Fibroblast of skin of left quadriceps (primary cell): Measurements from ENCODE around the gene ATF1.

Experiments
- DNase-seq, 2 experiments: peaks; one replicate each; pipeline ENCODE4 v3.0.0-alpha.2; 2013; ENCODE audit warnings: low read depth in 2 of 2

ATF1 gene

GRCh38 chr12:50763639-50764285 lies at the start of gene ATF1:
Gene ATF1 (plus strand): TSS chr12:50764101. CDS start chr12:50780146, 16,045 bp downstream.
- peak; percentile 82 to 84 for DNase-seq

- no peak for DNase-seq
Measured at GRCh38 chr12:50715174-50715573, 48.7 kb upstream of the ATF1 start.

GRCh38 chr12:50718760-50719159 lies 45.1 kb upstream of the ATF1 start:
- no peak for DNase-seq

GRCh38 chr12:50720085-50720484 lies 43.8 kb upstream of the ATF1 start:
- DNase-seq, result no peak

- no peak for DNase-seq
Measured at GRCh38 chr12:50720501-50720900, 43.4 kb upstream of the ATF1 start.

GRCh38 chr12:50723865-50724264 lies 40.0 kb upstream of the ATF1 start:
- no peak for DNase-seq

- DNase-seq, result peak; percentile 24 to 33
Measured at GRCh38 chr12:50725011-50725942, 38.6 kb upstream of the ATF1 start.

- DNase-seq, result no peak
Measured at GRCh38 chr12:50727466-50727865, 36.4 kb upstream of the ATF1 start.

GRCh38 chr12:50728417-50728816 lies 35.5 kb upstream of the ATF1 start:
- no peak for DNase-seq

- DNase-seq, result no peak
Measured at GRCh38 chr12:50728841-50729240, 35.1 kb upstream of the ATF1 start.

GRCh38 chr12:50732591-50732990 lies 31.3 kb upstream of the ATF1 start:
- peak; percentile 28 to 29 for DNase-seq

- no peak for DNase-seq
Measured at GRCh38 chr12:50733706-50734105, 30.2 kb upstream of the ATF1 start.

- DNase-seq, result peak; percentile 6 to 17
Measured at GRCh38 chr12:50734409-50735263, 29.3 kb upstream of the ATF1 start.

GRCh38 chr12:50739611-50740010 lies 24.3 kb upstream of the ATF1 start:
- DNase-seq, result no peak

GRCh38 chr12:50740307-50740706 lies 23.6 kb upstream of the ATF1 start:
- DNase-seq, result no peak

- no peak for DNase-seq
Measured at GRCh38 chr12:50742776-50743175, 21.1 kb upstream of the ATF1 start.

- no peak for DNase-seq
Measured at GRCh38 chr12:50745861-50746260, 18.0 kb upstream of the ATF1 start.

- no peak for DNase-seq
Measured at GRCh38 chr12:50746431-50746830, 17.5 kb upstream of the ATF1 start.

- DNase-seq, result no peak
Measured at GRCh38 chr12:50747817-50748216, 16.1 kb upstream of the ATF1 start.

GRCh38 chr12:50749459-50749882 lies 14.4 kb upstream of the ATF1 start:
- no peak for DNase-seq

GRCh38 chr12:50750366-50750765 lies 13.5 kb upstream of the ATF1 start:
- no peak for DNase-seq
